NB4 (cell line): ENCODE data around the gene SYT8.

ENCODE experiments used
- DNase-seq: peaks from one replicate; pipeline ENCODE4 v3.0.0; 2010; ENCODE audit warnings: low read depth
- H3K4me3 ChIP-seq: one replicate; pipeline ENCODE4 v1.5.1; 2011; ENCODE audit warnings: mild to moderate bottlenecking, low read depth, low read length, moderate library complexity
- CTCF ChIP-seq: IDR thresholded peaks from one replicate; pipeline ENCODE4 v1.5.1; 2012; ENCODE audit warnings: low read depth, low read length
- MYC ChIP-seq: IDR thresholded peaks from 2 replicates; pipeline ENCODE4 v1.6.1; 2011; ENCODE audit warnings: low read depth, low read length
- POLR2A ChIP-seq: IDR thresholded peaks from 2 replicates; pipeline ENCODE4 v1.6.1; 2011; ENCODE audit warnings: mild to moderate bottlenecking; ENCODE audit not compliant: insufficient read length; ENCODE audit errors: extremely low read depth
- TF ChIP-seq, protein P1 (sequence below): IDR thresholded peaks from 2 replicates; pipeline ENCODE4 v1.6.1; 2011; ENCODE audit warnings: low read depth, low read length

Gene SYT8

DNA sequence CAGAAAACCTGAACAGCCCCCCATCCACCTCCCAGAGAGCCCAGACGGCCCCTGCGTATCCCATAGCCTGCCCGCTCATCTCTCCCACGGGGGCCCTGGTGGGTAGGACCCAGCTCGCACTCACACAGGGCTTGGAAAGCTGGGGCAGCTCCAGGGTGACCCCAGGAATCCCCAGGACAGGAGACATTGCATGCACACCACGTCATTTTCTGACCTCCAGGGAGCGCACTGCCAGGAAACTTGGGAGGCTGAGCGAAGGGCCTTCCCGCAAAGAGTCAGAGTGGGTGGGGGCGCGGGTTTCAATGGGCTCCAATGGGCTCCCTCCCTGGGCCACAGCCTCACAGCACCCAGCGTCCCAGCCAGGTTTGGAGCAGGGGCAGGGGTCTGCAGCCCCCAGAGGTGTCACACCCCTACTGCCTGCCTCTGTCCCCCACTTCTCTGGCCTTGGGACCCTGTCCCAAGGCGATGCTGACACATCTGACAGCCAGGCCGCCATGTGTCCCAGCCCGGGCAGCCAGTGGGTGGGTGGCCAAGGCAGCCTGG lies 8.2 kb upstream of the SYT8 start:
- peak; percentile 34 for DNase-seq
- TF ChIP-seq POLR2A (no peak), CTCF (peak; percentile 43)
- TF ChIP-seq, protein P1, sequence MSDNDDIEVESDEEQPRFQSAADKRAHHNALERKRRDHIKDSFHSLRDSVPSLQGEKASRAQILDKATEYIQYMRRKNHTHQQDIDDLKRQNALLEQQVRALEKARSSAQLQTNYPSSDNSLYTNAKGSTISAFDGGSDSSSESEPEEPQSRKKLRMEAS, result no peak
- H3K4me3 ChIP-seq, result no peak overlapping the region

DNA sequence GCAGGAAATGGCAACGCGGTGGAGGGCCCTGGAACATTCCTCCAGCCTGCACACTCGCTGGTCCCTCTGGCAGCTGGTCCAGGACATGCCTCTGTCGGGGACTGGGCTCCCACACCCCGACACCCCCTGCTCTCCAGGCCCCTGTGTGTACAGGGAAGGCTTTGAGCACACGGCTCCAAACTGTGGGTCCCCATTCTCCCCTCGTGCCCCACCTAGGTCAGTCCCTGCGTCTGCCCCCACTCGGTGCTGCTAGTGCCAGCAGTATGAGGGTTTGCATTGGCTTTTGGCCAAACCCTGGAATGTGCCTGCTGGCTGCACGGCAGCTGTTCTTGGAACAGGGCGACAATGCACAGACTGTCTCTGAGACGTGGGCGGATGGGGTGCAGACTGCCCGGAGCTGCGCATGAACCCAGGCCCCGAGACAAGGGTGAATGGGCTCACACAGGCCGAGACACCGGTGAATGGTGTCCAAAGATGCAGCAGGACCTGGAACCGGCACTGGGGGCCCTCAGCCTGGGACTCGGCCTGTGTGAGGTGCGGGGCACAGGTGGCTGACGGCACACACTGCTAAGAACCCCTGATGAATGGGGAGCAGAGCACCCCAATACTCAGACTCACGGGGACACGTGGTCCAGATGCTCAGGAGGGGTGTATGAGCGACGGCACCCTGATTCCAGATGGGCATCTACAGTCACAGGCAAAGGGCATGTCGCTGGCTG lies 7.5 kb upstream of the SYT8 start:
- no peak for DNase-seq
- TF ChIP-seq CTCF, result no peak
- no peak for TF ChIP-seq MYC
- TF ChIP-seq, protein P1, result no peak
- TF ChIP-seq POLR2A, result no peak
- H3K4me3 ChIP-seq, result no peak overlapping the region

GRCh38 chr11:1827931-1828330 lies 6.9 kb upstream of the SYT8 start:
- no peak for TF ChIP-seq MYC
- TF ChIP-seq, protein P1, result no peak
- no peak for TF ChIP-seq CTCF
- no peak for TF ChIP-seq POLR2A
- no peak for DNase-seq
- no peak overlapping the region for H3K4me3 ChIP-seq

- H3K4me3 ChIP-seq, result no peak overlapping the region
- no peak for DNase-seq
- TF ChIP-seq, protein P1, result no peak
- TF ChIP-seq CTCF (no peak), POLR2A (no peak), MYC (no peak)
Measured at GRCh38 chr11:1828542-1828941, 6.2 kb upstream of the SYT8 start.

- DNase-seq, result no peak
- no peak for TF ChIP-seq CTCF
- no peak for TF ChIP-seq POLR2A
- TF ChIP-seq, protein P1, result no peak
- no peak for TF ChIP-seq MYC
- H3K4me3 ChIP-seq, result no peak overlapping the region
Measured at GRCh38 chr11:1829039-1829820, 5.6 kb upstream of the SYT8 start.
